AG04450 (cell line): ENCODE measurements around the gene SFI1. TPM values are rescaled to one million over a fixed set of nuclear protein-coding genes. Genes with fewer than 3 reads are reported as not detected.

ENCODE experiments used
- CTCF ChIA-PET: fragments of 300-600, 350-600 bp; formaldehyde crosslinking; extraction: SDS; loops from one replicate; lab custom pipeline; 2022; ENCODE audit warnings: antibody characterized with exemption, inconsistent platforms; lab: Charles Lee
- POLR2A ChIA-PET: fragments of 350-600 bp; formaldehyde crosslinking; extraction: SDS; loops from one replicate; lab custom pipeline; 2021; ENCODE audit warnings: antibody characterized with exemption, inconsistent platforms; lab: Yijun Ruan, JAX
- DNase-seq: peaks from one replicate; pipeline ENCODE4 v3.0.0-alpha.2; 2011; ENCODE audit warnings: low read depth, low spot score
- H3K27ac ChIP-seq: one replicate; pipeline ENCODE4 v1.5.1; 2012; ENCODE audit warnings: low read depth, low read length, control low read depth
- H3K27me3 ChIP-seq: one replicate; pipeline ENCODE4 v1.6.0; 2012; ENCODE audit warnings: low read length; ENCODE audit not compliant: control insufficient read depth, insufficient read depth
- H3K4me3 ChIP-seq: 2 replicates; pipeline ENCODE4 v1.5.1; 2011; ENCODE audit warnings: mild to moderate bottlenecking, low read depth, low read length, control low read depth
- H3K9me3 ChIP-seq: 2 replicates; pipeline ENCODE4 v1.5.1; 2012; ENCODE audit warnings: low read length; ENCODE audit not compliant: control insufficient read depth, insufficient read depth
- polyA plus RNA-seq: library from polyadenylated mRNA; depleted of rRNA; stranded (reverse); fragments of >200 nt; gene quantifications from 2 replicates; pipeline ENCODE4 v1.2.3, GENCODE V29; 2011
- TF ChIP-seq, protein P1 (sequence below): IDR thresholded peaks from 2 replicates; pipeline ENCODE4 v1.5.1; 2011; ENCODE audit warnings: low read depth, low read length, control low read depth, inconsistent platforms

Gene SFI1
- polyA plus RNA-seq, 1 experiment, result 4.1 TPM

- DNase-seq, result no peak
- TF ChIP-seq, protein P1, sequence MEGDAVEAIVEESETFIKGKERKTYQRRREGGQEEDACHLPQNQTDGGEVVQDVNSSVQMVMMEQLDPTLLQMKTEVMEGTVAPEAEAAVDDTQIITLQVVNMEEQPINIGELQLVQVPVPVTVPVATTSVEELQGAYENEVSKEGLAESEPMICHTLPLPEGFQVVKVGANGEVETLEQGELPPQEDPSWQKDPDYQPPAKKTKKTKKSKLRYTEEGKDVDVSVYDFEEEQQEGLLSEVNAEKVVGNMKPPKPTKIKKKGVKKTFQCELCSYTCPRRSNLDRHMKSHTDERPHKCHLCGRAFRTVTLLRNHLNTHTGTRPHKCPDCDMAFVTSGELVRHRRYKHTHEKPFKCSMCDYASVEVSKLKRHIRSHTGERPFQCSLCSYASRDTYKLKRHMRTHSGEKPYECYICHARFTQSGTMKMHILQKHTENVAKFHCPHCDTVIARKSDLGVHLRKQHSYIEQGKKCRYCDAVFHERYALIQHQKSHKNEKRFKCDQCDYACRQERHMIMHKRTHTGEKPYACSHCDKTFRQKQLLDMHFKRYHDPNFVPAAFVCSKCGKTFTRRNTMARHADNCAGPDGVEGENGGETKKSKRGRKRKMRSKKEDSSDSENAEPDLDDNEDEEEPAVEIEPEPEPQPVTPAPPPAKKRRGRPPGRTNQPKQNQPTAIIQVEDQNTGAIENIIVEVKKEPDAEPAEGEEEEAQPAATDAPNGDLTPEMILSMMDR, result no peak
- Histone ChIP-seq H3K27ac (no peak overlapping the region), H3K9me3 (no peaks in the 10 kb centered on the region), H3K4me3 (no peak overlapping the region), H3K27me3 (no peaks in the 10 kb centered on the region)
- CTCF ChIA-PET, result interaction anchor here (1.3 kb wide), 1 partner anchor 9 kb away, joined by 4 read pairs; no protein-coding TSS in a partner anchor
- POLR2A ChIA-PET, result no interaction called here
Measured at GRCh38 chr22:31621507-31622124, 125.3 kb downstream of the SFI1 start.

- Histone ChIP-seq H3K4me3 (no peak overlapping the region), H3K9me3 (no peaks in the 10 kb centered on the region), H3K27me3 (no peaks in the 10 kb centered on the region), H3K27ac (no peak overlapping the region)
- TF ChIP-seq, protein P1, result no peak
- POLR2A ChIA-PET, result no interaction called here
- DNase-seq, result no peak
- CTCF ChIA-PET, result interaction anchor here (1.0 kb wide), 1 partner anchor 66 kb away, joined by 4 read pairs; no protein-coding TSS in a partner anchor
Measured at GRCh38 chr22:31622980-31623379, 126.6 kb downstream of the SFI1 start.

DNA sequence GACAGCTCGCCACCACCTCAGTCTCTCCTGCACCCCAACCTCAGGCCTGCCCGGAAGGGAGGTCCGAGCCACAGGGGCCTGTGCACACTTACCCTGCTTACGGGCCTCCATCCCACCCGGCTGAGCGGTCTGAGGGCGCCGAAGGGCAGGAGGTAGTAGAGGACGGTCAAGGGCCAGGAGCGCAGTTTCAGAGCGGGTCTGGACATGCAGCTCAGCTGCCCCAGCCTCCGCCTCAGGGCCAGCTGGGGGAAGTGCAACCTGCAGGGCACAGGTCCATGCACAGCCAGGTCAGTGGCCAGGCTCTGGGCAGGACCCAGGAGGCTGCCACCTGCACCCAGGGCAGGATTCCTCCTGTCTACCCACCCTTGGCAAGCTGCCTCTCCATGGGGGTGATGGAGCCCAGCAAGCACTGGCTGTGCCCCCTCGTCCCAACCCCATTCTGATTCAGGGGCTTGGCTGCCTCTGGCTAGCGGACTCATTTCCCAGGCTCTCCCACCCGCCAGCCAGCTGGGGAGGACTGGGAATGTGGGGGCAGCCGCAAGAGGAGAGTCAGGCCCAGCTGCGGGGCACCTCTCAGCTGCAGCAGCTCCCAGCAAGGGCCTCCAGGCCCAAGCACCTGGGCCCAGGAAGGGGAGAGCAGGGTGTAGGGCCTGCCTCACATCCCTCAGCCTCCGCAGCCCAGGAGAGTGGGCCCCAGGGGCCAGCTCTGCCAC lies 127.4 kb downstream of the SFI1 start:
- TF ChIP-seq, protein P1, result no peak
- Histone ChIP-seq H3K9me3 (no peaks in the 10 kb centered on the region), H3K27ac (no peak overlapping the region), H3K4me3 (no peak overlapping the region), H3K27me3 (no peaks in the 10 kb centered on the region)
- ChIA-PET POLR2A (interaction anchor here (0.6 kb wide), 1 partner anchor 52 kb away, joined by 4 read pairs; no protein-coding TSS in a partner anchor), CTCF (interaction anchor here (1.0 to 1.5 kb wide), 2 partner anchors 67 kb away, joined by 4 read pairs; no protein-coding TSS in a partner anchor)
- DNase-seq, result no peak

GRCh38 chr22:31625257-31625640 lies 128.9 kb downstream of the SFI1 start:
- H3K4me3 ChIP-seq, result no peak overlapping the region
- no peaks in the 10 kb centered on the region for H3K27me3 ChIP-seq
- TF ChIP-seq, protein P1, result no peak
- no peak overlapping the region for H3K27ac ChIP-seq
- no peak for DNase-seq
- POLR2A ChIA-PET, result no interaction called here
- CTCF ChIA-PET, result interaction anchor here (1.5 kb wide), 1 partner anchor 69 kb away, joined by 4 read pairs; no protein-coding TSS in a partner anchor
- no peaks in the 10 kb centered on the region; the same call in 1 of the 2 replicates for H3K9me3 ChIP-seq
